Uterus (tissue), 4 donors: ENCODE results near the gene NBPF26. TPM values are rescaled to one million over a fixed set of nuclear protein-coding genes. Genes with fewer than 3 reads are reported as not detected.
"Not testable (repeated sequence)": the region's sequence is repeated elsewhere in the genome, so short reads cannot be mapped to it uniquely, and the experiment has no call there.

Source experiments
- DNase-seq, 2 donors: peaks; one replicate each; pipeline ENCODE4 v3.0.0-alpha.2; 2019 to 2020
- H3K27ac ChIP-seq, 2 donors: fragments of 200-600 bp; sonication (generic); 1 replicate in 1 of 2; 2 replicates in 1 of 2; pipeline ENCODE4 v1.5.1; 2016 to 2018
- H3K27me3 ChIP-seq, 2 donors: fragments of 200-600 bp; sonication (generic); one replicate each; pipeline ENCODE4 v1.5.1; 2018 to 2019; ENCODE audit warnings: control low read depth in 1 of 2
- H3K36me3 ChIP-seq, 2 donors: fragments of 200-600 bp; sonication (generic); one replicate each; pipeline ENCODE4 v1.5.1; 2019; ENCODE audit warnings: control low read depth in 1 of 2
- H3K4me1 ChIP-seq, 2 donors: fragments of 200-600 bp; sonication (generic); one replicate each; pipeline ENCODE4 v1.5.1; 2018 to 2019; ENCODE audit warnings: control low read depth in 1 of 2
- H3K4me3 ChIP-seq, 2 donors: fragments of 200-600 bp; sonication (generic); 1 replicate in 1 of 2; 2 replicates in 1 of 2; pipeline ENCODE4 v1.5.1; 2018 to 2019; ENCODE audit warnings: mild to moderate bottlenecking in 1 of 2
- H3K9me3 ChIP-seq, 2 donors: fragments of 200-600 bp; sonication (generic); one replicate each; pipeline ENCODE4 v1.5.1; 2019; ENCODE audit warnings: control low read depth in 1 of 2
- intact Hi-C: fragments of 100-400 bp; cut with DNase I; formaldehyde crosslinking; loops from one replicate; pipeline ENCODE4 v1.15.1; 2023; ENCODE audit warnings: low total_unique reads
- total RNA-seq, 4 donors: library from RNA; depleted of rRNA in 3 of 4; stranded (reverse); fragments of >200 nt in 3 of 4; gene quantifications; one replicate each; pipeline versions ENCODE4 v1.1.0 to v1.2.4, GENCODE V29; 2014 to 2023
- TF ChIP-seq, protein P1 (sequence below), 4 experiments: fragments of 200-600 bp in 2 of 4; fragments of 450-650 bp in 2 of 4; sonication (generic) in 2 of 4; IDR thresholded peaks; one replicate each; pipeline ENCODE4 v1.5.1; 2016 to 2019; ENCODE audit warnings: antibody characterized with exemption in 4 of 4, mild to moderate bottlenecking in 2 of 4, moderate library complexity in 1 of 4
- donor health status: DM: yes; HTN: yes; CAD: no.

Gene NBPF26
- total RNA-seq, 4 donors from 2014 or later, result 5.9 to 68.7 (median 30.1) TPM

DNA sequence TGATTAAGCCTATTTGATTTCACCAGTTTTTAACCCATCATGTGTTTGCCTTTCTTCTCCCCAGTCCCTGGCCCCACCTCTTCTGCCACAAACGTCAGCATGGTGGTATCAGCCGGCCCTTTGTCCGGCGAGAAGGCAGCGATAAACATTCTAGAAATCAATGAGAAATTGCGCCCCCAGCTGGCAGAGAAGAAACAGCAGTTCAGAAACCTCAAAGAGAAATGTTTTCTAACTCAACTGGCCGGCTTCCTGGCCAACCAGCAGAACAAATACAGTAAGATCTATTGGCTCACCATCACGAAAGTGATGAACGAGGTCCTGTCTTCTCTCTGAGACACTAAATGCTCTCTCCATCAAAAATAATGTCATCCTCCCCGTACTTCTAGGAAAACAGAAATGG is 88.1 kb downstream of the NBPF26 start:
- H3K9me3 ChIP-seq, intact Hi-C loops, H3K27me3 ChIP-seq, H3K36me3 ChIP-seq, H3K4me3 ChIP-seq, H3K27ac ChIP-seq, H3K4me1 ChIP-seq: not testable (repeated sequence)
- peak in 1 of 2 donors; percentile 52 for DNase-seq
- TF ChIP-seq, protein P1, sequence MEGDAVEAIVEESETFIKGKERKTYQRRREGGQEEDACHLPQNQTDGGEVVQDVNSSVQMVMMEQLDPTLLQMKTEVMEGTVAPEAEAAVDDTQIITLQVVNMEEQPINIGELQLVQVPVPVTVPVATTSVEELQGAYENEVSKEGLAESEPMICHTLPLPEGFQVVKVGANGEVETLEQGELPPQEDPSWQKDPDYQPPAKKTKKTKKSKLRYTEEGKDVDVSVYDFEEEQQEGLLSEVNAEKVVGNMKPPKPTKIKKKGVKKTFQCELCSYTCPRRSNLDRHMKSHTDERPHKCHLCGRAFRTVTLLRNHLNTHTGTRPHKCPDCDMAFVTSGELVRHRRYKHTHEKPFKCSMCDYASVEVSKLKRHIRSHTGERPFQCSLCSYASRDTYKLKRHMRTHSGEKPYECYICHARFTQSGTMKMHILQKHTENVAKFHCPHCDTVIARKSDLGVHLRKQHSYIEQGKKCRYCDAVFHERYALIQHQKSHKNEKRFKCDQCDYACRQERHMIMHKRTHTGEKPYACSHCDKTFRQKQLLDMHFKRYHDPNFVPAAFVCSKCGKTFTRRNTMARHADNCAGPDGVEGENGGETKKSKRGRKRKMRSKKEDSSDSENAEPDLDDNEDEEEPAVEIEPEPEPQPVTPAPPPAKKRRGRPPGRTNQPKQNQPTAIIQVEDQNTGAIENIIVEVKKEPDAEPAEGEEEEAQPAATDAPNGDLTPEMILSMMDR (IDR thresholded peaks at IDR 0.05), result peak in 2 of 4 experiments; percentile 33 to 53

DNA sequence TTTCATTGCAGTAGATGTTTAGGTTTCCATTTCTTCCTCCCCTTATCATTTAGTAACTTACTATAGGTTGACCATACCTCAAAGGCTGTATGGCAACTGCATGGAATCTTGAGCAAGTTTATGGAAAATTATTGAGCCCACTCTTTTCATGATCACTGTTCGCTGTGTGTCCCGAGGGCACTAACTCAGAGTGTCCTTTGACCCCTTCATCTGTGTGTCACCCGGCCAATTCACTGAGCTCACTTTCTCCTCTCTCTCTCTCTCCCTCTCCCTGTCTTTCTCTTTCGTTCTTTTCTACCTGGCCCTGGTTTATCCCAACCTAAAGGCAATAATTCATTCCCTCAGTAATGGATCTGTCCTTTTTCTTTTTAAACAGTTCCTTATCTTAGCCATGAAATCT is 101.3 kb downstream of the NBPF26 start:
- H3K4me1 ChIP-seq, DNase-seq, H3K4me3 ChIP-seq, H3K27me3 ChIP-seq, intact Hi-C loops, H3K36me3 ChIP-seq, H3K9me3 ChIP-seq, H3K27ac ChIP-seq: not testable (repeated sequence)

DNA sequence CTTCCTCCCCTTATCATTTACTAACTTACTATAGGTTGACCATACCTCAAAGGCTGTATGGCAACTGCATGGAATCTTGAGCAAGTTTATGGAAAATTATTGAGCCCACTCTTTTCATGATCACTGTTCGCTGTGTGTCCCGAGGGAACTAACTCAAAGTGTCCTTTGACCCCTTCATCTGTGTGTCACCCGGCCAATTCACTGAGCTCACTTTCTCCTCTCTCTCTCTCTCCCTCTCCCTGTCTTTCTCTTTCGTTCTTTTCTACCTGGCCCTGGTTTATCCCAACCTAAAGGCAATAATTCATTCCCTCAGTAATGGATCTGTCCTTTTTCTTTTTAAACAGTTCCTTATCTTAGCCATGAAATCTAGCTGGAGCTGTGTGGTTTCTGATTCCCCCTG is 102.9 kb downstream of the NBPF26 start:
- H3K4me1 ChIP-seq, H3K9me3 ChIP-seq, H3K27me3 ChIP-seq, H3K27ac ChIP-seq, intact Hi-C loops, H3K4me3 ChIP-seq, H3K36me3 ChIP-seq, DNase-seq: not testable (repeated sequence)

DNA sequence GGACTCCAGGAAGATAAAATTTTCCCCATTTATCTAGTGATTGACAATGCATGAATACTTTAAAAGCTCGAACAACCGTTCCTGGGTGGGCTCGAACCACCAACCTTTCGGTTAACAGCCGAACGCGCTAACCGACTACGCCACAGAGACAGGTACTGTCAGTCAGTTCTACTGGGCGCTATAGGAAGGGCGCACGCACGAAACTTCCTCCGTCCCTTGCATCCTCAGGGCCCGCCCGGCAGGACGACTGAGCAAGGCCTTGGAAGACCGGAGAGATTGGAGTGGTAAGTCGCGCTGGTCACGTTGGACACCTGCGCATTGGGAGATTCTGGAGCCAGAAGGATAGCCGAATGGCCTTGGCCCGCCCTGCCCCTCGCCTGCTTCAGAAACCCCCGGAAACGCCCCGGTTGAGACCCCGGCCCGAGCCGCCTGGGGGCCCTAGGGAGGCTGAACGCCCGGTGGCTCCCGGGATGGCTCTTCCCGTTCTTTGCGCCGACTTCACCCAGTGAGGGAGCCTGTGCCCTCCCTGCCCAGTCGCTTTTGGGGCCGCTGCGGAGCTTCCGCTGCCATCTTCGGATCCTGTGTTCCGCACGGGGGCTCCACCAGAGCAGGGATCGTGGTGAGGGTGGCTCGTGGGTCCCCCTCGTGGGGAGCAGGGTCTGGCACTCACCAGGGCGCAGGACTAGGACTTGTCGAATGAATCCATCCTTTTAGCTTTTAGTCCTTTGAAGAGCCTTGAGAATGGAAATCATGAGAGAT is 120.6 kb downstream of the NBPF26 start:
- DNase-seq, result peak in 1 of 2 donors; percentile 87

DNA sequence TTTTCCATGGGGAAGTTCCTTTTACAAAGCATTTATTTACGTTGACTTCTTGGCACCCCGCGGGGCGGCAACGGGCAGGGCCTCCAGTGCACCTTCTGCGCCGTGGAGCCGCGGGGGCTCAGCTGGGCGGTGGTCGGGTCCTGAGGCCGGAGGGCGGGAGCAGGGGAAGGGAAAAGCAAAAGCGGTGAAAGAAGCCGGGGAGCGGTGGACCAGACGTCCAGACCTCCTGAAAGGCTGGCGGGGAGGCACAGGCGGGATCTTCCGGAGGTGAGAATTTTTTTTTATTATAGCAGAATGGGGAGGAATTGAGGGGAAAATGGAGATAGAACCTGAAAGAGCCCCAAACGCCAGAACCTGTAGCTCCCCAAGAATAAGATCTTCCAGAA is 121.2 kb downstream of the NBPF26 start:
- intact Hi-C loops, H3K36me3 ChIP-seq, DNase-seq, H3K27me3 ChIP-seq, H3K4me1 ChIP-seq, H3K9me3 ChIP-seq: not testable (repeated sequence)
- Histone ChIP-seq H3K27ac (peak overlapping the region in 1 of 2 donors; percentile 90), H3K4me3 (peak overlapping the region in 1 of 2 donors; percentile 45)

More for the DNA sequence above, 120.6 kb downstream of the NBPF26 start:
- Histone ChIP-seq H3K27ac (peak overlapping the region in 1 of 2 donors; percentile 90), H3K4me3 (peak overlapping the region in 1 of 2 donors; percentile 45)
- TF ChIP-seq, protein P1 (IDR thresholded peaks at IDR 0.05), result peak in 1 of 4 experiments; percentile 30
- intact Hi-C loops, H3K36me3 ChIP-seq, H3K9me3 ChIP-seq, H3K27me3 ChIP-seq, H3K4me1 ChIP-seq: not testable (repeated sequence)

DNA sequence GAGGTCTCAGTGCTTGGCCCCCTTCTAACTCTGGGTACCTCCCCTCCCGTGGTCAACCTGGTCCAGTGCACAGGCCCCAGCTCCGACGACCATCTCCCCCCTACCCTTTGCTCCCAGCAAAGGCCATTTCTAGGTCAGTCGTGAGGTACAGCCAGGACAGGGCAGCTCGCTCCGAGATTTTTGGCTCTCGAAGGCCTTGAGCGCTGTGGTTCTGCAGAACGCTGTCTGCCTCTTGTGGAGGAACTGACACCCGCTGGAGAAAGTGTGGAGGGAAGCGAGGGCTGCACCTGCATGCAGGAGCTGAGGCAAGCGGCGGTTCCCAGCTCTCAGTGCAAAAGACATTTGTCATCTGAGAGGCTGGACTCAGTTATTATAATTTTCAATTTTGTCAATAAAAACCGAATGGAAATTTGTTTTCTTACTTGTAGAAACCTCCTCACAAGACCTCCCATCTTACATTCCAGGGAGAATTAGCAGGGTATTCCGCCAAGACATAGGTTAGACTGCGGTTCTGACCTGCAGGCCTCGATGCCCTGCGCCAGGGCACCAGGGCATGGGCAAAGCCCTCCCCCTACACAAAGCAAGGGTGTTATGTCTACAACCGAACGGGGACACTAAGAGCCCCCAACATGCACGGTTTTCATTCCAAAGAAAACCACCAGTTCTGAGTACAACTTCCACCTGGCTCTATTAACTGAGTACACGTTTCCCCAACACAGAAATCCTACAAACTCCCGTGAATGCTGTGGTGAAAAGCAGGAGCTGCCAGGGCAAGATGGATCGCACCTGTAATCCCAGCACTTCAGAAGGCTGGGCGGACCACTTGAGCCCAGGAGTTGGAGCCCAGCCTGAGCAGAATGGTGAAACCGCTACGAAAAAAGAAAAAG is 125.9 kb downstream of the NBPF26 start:
- peak overlapping the region in 1 of 2 donors; percentile 86 for H3K27ac ChIP-seq
- intact Hi-C loops, H3K27me3 ChIP-seq, H3K4me3 ChIP-seq, H3K4me1 ChIP-seq, H3K9me3 ChIP-seq, DNase-seq, H3K36me3 ChIP-seq: not testable (repeated sequence)

DNA sequence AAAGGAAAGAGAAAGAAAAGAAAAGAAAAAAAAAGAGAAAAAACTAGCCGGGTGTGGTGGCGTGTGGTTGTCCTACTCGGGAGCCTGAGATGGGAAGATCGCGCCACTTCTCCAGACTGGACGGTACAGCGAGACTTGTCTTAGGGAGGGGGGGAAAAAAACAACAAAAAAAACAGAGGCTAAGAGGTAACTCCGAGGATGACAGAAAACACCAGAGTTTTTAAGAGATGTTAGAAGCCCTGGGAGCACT is 126.5 kb downstream of the NBPF26 start:
- Histone ChIP-seq H3K27ac (peak overlapping the region in 1 of 2 donors; percentile 86), H3K4me3 (peak overlapping the region in 1 of 2 donors; percentile 38)
- H3K36me3 ChIP-seq, H3K4me1 ChIP-seq, H3K9me3 ChIP-seq, DNase-seq, intact Hi-C loops, H3K27me3 ChIP-seq: not testable (repeated sequence)
